Measurements from ENCODE around the gene AKR1C4. TPM values are rescaled to one million over a fixed set of nuclear protein-coding genes. Genes with fewer than 3 reads are reported as not detected.
"Not testable (repeated sequence)": the region's sequence is repeated elsewhere in the genome, so short reads cannot be mapped to it uniquely, and the experiment has no call there.

Gene AKR1C4
- total and polyA plus RNA-seq, 2 experiments from 2014 or later, result 0.40 to 1.7 TPM

GRCh38 chr10:5229019-5229418 is 32.4 kb downstream of the AKR1C4 start:
- H3K4me1 ChIP-seq (ENCODE audit: insufficient read depth), result no peaks in the 10 kb centered on the region
- no peak overlapping the region for H3K4me3 ChIP-seq
- H3K79me2 ChIP-seq, result no peaks in the 10 kb centered on the region
- no peaks in the 10 kb centered on the region for H4K20me1 ChIP-seq (ENCODE audit: insufficient read depth, poor library complexity, severe bottlenecking)
- H3K9me3 ChIP-seq (ENCODE audit: low read depth), result no peaks in the 10 kb centered on the region
- TF ChIP-seq EZH2phosphoT487 (IDR thresholded peaks at IDR 0.05; ENCODE audit: low read depth, severe bottlenecking, unreplicated experiment) (no peak), EZH2 (IDR thresholded peaks at IDR 0.05; ENCODE audit: borderline replicate concordance) (no peak), CTCF (IDR thresholded peaks at IDR 0.05; ENCODE audit: poor library complexity) (no peak)
- WGBS (ENCODE audit: low lambda C conversion rate, missing lambda C conversion rate), result 85% methylated on average over 6 of the region's 8 CpGs
- H3K36me3 ChIP-seq (replicated peaks; ENCODE audit: insufficient read depth, low read depth), result no peaks in the 10 kb centered on the region
- H3K4me2 ChIP-seq, result no peak overlapping the region
- DNase-seq (ENCODE audit: low spot score), result no peak
- H2AFZ ChIP-seq, result no peak overlapping the region
- H3K9me2 ChIP-seq (replicated peaks; ENCODE audit: insufficient read depth), result no peaks in the 10 kb centered on the region
- no peak overlapping the region for H3K27ac ChIP-seq
- H3K27me3 ChIP-seq, result no peaks in the 10 kb centered on the region

- Histone ChIP-seq H3K27me3 (no peaks in the 10 kb centered on the region), H3K9me3 (ENCODE audit: low read depth) (no peaks in the 10 kb centered on the region), H3K36me3 (replicated peaks; ENCODE audit: insufficient read depth, low read depth) (no peaks in the 10 kb centered on the region), H3K4me1 (ENCODE audit: insufficient read depth) (no peaks in the 10 kb centered on the region), H4K20me1 (ENCODE audit: insufficient read depth, poor library complexity, severe bottlenecking) (no peaks in the 10 kb centered on the region), H3K79me2 (no peaks in the 10 kb centered on the region), H2AFZ (no peak overlapping the region), H3K4me3 (no peak overlapping the region), H3K4me2 (no peak overlapping the region), H3K9me2 (replicated peaks; ENCODE audit: insufficient read depth) (no peaks in the 10 kb centered on the region), H3K27ac (peak overlapping the region; percentile 13)
- no peak for DNase-seq (ENCODE audit: low spot score)
- no peak for TF ChIP-seq EZH2phosphoT487 (IDR thresholded peaks at IDR 0.05; ENCODE audit: low read depth, severe bottlenecking, unreplicated experiment)
- WGBS (ENCODE audit: low lambda C conversion rate, missing lambda C conversion rate), result 73% methylated on average over 2 of the region's 2 CpGs
Measured at GRCh38 chr10:5233324-5233723, 36.7 kb downstream of the AKR1C4 start.

GRCh38 chr10:5234106-5234860 is 37.6 kb downstream of the AKR1C4 start:
- no peaks in the 10 kb centered on the region for H3K9me3 ChIP-seq (ENCODE audit: low read depth)
- no peaks in the 10 kb centered on the region for H3K79me2 ChIP-seq
- H2AFZ ChIP-seq, result no peak overlapping the region
- peak; percentile 65 for DNase-seq (ENCODE audit: low spot score)
- WGBS (ENCODE audit: low lambda C conversion rate, missing lambda C conversion rate), result 73% methylated on average over 6 of the region's 6 CpGs
- H3K4me1 ChIP-seq (ENCODE audit: insufficient read depth), result no peaks in the 10 kb centered on the region
- H3K27ac ChIP-seq, result peak overlapping the region; percentile 13
- H3K36me3 ChIP-seq (replicated peaks; ENCODE audit: insufficient read depth, low read depth), result no peaks in the 10 kb centered on the region
- H4K20me1 ChIP-seq (ENCODE audit: insufficient read depth, poor library complexity, severe bottlenecking), result no peaks in the 10 kb centered on the region
- H3K9me2 ChIP-seq (replicated peaks; ENCODE audit: insufficient read depth), result no peaks in the 10 kb centered on the region
- no peak overlapping the region for H3K4me3 ChIP-seq
- peak overlapping the region; percentile 21 for H3K4me2 ChIP-seq
- H3K27me3 ChIP-seq, result no peaks in the 10 kb centered on the region
- TF ChIP-seq EZH2phosphoT487 (IDR thresholded peaks at IDR 0.05; ENCODE audit: low read depth, severe bottlenecking, unreplicated experiment) (no peak), CTCF (IDR thresholded peaks at IDR 0.05; ENCODE audit: poor library complexity) (no peak), EZH2 (IDR thresholded peaks at IDR 0.05; ENCODE audit: borderline replicate concordance) (no peak)

- WGBS (ENCODE audit: low lambda C conversion rate, missing lambda C conversion rate), result 65% methylated on average over 2 of the region's 2 CpGs
- H4K20me1 ChIP-seq (ENCODE audit: insufficient read depth, poor library complexity, severe bottlenecking); H3K9me3 ChIP-seq (ENCODE audit: low read depth); H3K27me3 ChIP-seq; H3K4me3 ChIP-seq; H3K79me2 ChIP-seq; H3K9me2 ChIP-seq (replicated peaks; ENCODE audit: insufficient read depth); H3K36me3 ChIP-seq (replicated peaks; ENCODE audit: insufficient read depth, low read depth); H2AFZ ChIP-seq; H3K27ac ChIP-seq; H3K4me1 ChIP-seq (ENCODE audit: insufficient read depth); DNase-seq (ENCODE audit: low spot score); H3K4me2 ChIP-seq: not testable (repeated sequence)
Measured at GRCh38 chr10:5237541-5237940, 40.9 kb downstream of the AKR1C4 start.

Measured in hepatocyte (in vitro differentiated cells).